GM19397 (cell line): ENCODE data around the gene SYNCRIP.
"Not testable (repeated sequence)": the region's sequence is repeated elsewhere in the genome, so short reads cannot be mapped to it uniquely, and the experiment has no call there.

Experiments
- ATAC-seq: cut with Tn5 transposase; IDR thresholded peaks from one replicate; pipeline ENCODE4 v1.9.1; 2021; ENCODE audit warnings: mild to moderate bottlenecking, moderate library complexity; ENCODE audit not compliant: unreplicated experiment

The SYNCRIP gene

DNA sequence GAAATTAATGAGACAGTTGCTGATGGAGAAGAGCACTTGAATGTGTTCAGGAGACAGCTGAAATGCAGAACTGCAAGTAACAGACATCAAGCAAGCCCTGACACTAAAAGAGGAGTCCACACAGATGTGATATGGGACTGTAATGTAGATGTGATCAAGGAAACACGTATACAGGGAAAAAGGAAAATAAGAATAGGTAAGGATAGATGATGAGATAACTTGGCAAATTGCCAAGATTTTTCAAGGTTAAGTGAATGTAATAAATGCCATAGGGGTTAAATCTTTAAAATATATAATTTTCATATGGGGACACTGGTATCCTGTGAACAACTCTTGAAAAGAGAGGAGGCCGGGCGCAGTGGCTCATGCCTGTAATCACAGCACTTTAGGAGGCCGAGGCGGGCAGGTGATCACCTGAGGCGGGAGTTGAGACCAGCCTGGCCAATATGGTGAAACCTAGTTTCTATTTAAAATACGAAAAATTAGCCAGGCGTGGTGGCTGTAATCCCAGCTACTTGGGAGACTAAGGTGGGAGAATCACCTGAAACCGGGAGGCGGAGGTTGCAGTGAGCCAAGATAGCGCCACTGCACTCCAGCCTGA lies 41.9 kb downstream of the SYNCRIP start:
- no peak for ATAC-seq

DNA sequence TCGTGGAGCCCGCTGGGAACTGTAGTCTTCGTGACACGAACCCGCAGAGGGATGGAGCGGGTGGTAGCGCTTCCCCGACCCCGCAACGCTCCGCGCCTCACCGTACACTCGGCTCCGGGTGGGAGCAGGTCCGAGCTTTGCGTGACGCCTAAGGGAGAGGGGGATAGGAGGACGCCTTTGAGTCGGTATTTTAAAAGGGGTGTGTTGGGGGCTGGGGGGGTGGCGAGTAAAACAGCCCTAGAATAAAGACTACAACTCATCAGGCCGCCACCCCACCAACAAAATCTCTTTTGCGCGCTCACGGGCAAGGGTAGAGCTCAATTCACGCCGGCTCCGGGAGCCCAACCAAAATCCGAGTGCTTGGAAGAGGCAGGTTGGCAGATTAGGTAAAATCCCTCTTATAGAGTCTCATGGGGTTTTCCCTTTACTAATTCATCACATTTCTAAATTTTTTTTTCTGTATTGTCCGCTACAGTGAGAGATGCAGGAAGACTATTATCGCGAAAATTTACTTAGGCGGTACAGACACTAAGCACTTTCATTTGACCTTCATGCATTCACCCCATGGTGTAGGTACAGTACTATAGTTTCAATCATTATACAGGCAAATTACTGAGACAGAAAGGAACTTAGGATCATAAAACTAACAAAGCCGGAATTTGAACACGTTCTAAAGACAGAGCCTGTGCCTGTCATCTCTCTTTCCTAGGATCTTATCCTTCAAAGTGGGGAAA lies 48.3 kb downstream of the SYNCRIP start:
- peak; percentile 4 for ATAC-seq

DNA sequence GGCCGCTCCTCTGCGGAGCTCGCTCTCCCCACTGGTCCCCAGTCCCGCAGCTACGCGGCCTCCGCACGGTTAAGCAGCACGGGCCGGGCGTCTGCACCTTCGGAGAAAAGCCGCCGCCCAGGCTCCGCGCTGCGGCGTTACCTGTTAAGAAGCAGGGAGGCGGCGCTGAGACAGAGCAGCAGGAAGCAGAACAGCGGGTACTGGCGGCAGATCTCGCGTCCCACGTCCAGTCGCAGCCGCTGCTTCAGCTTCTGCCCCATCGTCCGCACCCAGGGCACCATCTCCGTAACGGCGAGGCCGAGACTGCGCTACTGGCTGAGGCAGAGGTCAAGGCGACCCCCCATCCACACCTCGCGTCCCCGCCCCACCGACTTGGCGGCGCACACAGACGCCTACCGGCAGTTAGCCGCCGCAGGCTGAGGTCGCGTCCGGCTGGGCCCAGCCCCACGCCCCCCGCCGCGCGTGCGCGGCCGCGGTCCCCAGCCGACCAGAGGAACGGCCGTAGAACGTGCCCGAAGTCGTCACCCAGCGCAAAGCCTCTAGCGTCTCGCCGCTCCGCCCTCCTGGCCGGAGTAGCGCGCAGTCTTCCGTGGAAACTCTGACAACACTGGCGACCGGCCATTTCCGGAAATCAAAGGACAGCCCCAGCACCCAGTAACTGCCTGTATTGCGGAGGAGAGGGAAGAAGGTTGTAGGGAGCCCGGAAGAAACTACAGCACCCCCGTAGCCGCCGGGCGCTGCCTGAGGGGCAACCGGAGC lies 49.1 kb downstream of the SYNCRIP start, which contains the start of gene SNX14:
SNX14 (minus strand) TSS at position 421 of the 759 bp plus-strand sequence; CDS start at position 281, 140 bp downstream.
- peak; percentile 89 for ATAC-seq

DNA sequence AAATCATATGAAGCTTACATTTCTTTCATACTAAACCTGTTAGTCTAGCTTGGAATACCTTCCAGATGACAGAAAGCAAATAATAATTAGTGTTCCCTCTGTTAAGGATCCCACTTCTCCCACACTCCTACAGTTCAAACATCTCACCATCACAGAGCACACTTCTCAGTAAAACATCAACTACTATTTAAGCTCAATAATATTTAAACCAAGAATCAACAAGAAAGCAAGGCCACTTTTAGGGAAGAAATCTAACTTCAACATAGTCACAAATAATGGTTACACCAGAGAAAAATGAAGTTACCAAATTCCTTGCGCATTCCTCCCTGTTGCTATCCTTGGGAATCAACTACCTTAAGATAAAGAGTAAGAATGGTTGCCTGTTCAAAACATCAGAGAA lies 50.7 kb downstream of the SYNCRIP start:
- ATAC-seq: no peak

DNA sequence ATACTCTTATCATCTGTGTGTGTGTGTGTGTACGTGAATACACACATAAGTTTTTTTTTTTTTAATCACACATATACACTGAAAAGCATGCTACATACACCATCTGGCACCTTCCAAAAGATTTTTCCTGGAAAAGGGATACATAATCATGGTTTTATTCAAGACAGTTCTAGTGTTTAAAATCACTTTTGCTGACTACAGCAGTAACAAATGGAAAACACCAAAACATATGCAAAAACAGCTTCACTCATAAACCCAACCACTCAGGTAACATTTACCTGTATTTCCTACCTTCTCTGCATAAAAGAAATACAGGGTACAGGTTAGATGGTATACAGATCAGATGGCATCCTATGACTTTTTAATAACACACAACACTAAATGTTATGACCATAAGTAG lies 51.5 kb downstream of the SYNCRIP start:
- ATAC-seq: no peak

DNA sequence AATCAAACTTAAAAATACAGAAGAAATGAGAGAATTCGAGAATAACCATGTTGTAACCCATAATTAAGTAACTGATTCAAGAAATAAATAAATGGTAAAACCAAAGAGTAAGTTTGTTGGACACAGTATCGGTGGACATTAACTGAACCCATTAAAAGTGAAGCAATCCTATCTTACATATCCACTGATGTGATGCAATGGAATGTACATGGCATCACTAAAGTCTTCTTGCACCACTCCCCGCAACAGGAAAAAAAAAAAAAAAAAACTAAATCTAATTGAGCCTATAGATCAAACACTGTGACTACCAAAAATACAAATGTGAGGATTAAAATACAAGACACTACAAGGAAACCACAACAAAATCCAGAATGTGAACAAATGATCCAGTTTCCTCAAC lies 56.9 kb downstream of the SYNCRIP start:
- ATAC-seq: no peak

DNA sequence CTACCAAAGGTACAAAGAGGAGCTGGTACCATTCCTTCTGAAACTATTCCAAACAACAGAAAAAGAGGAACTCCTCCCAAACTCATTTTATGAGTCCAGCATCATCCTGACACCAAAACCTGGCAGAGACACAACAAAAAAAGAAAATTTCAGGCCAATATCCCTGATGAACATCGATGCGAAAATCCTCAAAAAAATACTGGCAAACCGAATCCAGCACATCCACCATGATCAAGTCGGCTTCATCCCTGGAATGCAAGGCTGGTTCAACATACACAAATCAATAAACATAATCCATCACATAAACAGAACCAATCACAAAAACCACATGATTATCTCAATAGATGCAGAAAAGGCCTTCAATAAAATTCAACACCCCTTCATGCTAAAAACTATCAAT lies 59.9 kb downstream of the SYNCRIP start:
- ATAC-seq: not testable (repeated sequence)

DNA sequence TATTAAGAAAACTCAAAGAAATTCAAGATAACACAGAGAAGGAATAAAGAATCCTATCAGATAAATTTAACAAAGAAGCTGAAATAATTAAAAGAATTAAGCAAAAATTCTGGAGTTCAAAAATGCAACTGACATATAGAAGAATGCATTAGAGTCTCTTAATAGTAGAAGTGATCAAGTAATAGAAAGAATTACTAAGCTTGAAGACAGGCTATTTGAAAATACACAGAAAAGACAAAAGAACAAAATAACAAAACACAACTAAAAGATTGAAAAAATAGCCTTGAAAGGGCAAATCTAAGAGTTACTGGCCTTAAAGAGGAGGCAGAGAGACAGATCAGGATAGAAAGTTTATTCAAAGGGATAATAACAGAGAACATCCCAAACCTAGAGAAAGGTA lies 61.1 kb downstream of the SYNCRIP start:
- ATAC-seq: no peak

DNA sequence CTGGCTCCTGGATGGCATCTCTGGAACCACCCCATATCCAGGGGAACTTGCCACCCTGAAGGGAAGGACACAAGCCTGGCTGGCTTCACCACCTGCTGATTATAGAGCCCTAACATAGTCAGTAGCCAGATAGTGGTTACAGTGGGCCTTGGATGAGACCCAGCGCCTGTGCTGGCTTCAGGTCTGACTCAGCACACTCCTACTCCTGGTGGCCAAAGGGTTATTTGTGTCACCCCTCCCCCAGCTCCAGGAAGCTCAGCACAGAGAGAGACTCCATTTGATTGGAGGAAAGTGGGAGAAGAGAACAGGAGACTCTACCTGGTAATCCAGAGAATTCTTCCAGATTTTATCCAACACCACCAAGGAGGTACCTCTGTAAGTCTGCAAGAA lies 61.8 kb downstream of the SYNCRIP start:
- peak; percentile 55 for ATAC-seq

DNA sequence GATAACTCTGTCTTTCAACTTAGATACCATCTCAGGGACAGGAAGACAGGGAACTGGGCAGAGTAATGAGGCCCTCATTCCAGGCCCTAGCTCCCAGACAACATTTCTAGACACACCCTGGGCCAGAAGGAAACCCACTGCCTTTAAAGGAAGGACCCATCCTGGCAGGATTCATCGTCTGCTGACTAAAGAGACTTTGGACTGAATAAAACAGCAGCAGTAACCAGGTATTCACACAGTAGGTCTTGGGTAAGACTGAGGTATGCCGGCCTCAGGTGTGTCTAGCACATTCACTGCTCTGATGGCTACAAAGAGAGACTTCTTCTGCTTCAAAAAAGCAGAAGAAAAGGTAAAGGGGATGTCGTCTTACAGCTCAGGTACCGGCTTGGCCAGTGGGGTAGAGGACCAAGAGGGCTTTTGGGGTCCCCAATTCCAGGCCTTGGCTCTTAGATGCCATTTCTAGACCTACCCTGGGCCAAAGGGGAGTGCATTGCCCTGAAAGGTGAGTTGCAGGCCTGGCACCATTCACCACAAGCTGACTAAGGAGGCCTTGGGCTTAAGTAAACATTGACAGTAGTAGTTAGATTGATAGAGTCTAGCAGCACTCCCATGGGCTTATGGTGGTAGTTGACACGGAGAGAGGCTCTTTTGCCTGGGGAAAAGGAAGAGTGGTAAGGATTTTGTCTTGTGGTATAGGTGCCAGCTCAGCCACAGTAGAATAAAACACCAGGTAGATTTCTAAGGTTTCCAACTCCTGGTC lies 62.4 kb downstream of the SYNCRIP start:
- no peak for ATAC-seq

DNA sequence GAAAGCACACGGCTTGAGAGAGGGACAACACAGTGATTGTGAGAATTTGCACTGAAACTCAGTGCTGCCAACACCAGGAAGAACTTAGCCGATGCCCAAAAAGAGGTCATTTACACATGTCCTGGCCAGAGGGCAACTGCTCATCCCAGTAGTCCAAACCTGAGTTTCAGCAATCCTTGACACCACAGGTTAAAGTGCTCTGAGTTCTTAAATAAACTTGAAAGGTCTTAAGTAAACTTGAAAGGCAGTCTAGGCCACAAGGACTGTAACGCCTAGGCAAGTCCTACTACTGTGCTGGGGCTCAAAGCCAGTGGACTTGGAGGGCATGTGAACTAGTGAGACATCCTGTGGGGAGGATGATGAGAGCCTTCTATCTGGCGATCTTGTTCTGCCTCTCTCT lies 63.1 kb downstream of the SYNCRIP start:
- no peak for ATAC-seq

DNA sequence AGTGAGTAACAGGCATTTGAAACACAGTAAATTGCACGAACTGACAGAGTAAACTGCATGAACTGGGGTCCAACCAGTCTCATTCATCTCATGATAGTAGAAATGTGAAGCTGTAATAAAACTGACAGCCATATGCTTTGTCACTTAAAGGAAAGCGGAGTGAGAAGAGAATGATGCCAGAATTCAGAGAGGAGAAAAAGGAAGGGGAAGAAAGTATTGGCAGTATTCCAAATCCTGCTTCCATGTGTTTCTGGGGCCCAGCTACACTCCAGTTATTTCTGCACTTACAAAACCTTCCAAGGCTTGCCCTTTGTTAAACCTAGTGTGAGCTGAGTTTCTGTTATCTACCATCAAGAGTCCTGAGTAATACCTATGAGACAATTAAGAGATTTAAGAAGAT lies 66.2 kb downstream of the SYNCRIP start:
- no peak for ATAC-seq

DNA sequence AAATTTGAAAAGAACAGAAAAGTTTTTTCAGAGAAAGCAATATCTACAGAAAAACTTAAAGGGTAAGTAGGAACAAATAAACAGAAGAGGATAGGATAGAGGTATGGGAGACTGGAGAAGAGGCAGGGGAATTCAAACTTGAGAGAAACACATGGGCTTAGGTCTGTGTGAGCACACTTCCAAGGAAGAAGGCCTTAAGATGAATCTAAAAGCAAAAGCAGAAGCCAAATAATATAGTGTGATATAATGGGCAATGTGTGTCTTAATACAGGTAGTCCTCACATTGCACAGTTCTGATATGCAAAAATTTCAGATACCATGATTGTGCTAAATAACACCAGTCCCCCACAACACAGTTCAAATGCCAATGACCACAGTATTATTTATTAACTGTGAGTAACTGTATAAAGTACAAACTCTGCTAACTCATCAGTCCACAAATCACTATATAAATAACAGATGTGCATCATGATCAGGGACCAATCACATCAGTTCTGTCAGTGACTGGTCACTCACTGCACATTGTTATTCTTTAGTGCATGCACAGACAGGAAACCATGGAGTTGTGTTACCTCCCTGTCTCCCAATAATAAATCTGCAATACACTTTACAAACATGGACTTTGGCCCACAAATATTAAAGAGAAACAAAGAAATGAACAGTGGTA lies 67.6 kb downstream of the SYNCRIP start:
- ATAC-seq: no peak

DNA sequence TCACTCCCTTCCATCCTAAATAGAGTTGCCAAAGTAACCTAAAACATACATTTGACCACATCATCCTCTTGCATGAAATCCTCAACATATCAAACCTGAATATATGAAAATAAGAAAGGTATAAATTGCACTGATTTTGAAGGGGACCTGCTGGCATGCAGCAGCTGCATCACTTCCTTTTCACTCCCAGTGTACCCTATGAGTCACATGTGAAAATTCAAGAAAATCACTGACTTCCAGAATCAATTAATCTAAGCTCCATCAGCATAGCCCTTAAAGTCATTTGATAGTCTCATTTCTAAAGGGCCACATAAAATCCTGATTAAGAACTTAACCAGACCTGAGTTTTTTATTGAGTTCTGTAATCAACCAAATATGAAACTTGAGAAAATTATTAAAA lies 73.4 kb downstream of the SYNCRIP start:
- ATAC-seq: no peak

DNA sequence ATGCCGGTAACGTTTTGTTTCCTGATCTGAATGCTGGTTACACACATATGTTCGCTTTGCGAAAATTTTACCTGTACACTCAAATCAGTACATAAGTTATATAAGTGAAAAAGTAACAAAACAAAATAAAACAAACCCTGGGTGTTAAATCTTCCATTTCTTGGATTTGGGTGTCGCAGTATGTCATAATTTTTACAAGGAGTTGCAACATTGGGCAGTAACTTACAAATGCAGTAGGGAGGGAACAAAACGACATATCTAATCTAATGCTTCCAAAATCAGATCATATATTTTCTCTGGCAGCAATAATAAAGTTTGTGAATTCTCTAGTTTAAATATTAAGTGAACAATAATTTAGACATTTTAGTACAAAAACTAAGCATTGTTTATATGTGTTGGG lies 74.3 kb downstream of the SYNCRIP start:
- ATAC-seq: no peak

DNA sequence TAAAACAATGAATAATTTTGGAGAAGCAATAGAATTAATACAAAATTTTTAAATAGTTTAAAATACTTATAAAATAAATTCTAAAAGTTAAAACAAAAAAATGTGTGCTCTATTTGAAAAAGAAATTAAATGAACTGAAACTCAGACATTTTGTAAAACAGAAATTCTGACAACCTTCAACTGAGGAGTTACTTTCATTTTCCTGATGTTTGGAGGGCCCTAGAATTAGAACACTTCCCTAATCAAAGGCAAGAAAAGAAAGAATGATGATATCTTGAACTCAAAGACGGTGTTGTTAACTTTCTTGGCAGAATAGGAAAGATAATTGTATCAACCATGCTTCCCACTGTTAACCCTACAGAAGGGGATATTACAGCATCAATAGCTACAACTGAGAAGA lies 77.0 kb downstream of the SYNCRIP start:
- no peak for ATAC-seq

DNA sequence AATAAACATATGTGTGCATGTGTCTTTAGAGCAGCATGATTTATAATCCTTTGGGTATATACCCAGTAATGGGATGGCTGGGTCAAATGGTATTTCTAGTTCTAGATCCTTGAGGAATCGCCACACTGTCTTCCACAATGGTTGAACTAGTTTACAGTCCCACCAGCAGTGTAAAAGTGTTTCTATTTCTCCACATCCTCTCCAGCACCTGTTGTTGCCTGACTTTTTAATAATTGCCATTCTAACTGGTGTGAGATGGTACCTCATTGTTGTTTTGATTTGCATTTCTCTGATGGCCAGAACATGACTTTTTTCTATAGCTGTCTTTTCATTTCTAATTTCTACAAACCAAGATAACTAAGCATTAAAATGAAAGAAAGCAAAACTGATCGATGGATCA lies 78.5 kb downstream of the SYNCRIP start:
- not testable (repeated sequence) for ATAC-seq
